Caki2 (cell line): ENCODE measurements around the gene FAM83B. TPM values are rescaled to one million over a fixed set of nuclear protein-coding genes. Genes with fewer than 3 reads are reported as not detected.

Source experiments
- DNase-seq: peaks from one replicate; pipeline ENCODE4 v3.0.0-alpha.2; 2015; ENCODE audit warnings: low read depth
- in situ Hi-C: cut with HindIII; loops from 2 replicates; pipeline ENCODE4 v1.10.0; 2016; ENCODE audit warnings: low sequenced_read_pairs, low pct_unique_long_range_greater_than_20kb, mixed read lengths
- total RNA-seq: library from RNA; depleted of rRNA; stranded (reverse); fragments of >200 nt; shearing (Covaris generic); gene quantifications from 2 replicates; pipeline ENCODE4 v1.2.3, GENCODE V29; 2014; ENCODE audit warnings: low replicate concordance

The FAM83B gene
- total RNA-seq, 1 experiment from 2014 or later: not detected

GRCh38 chr6:54886932-54887584 is 40.5 kb downstream of the FAM83B start:
- in situ Hi-C loops: no loop called here
- no peak for DNase-seq

GRCh38 chr6:54891536-54891935 is 45.0 kb downstream of the FAM83B start:
- in situ Hi-C loops: no loop called here
- no peak for DNase-seq

GRCh38 chr6:54892831-54893230 is 46.3 kb downstream of the FAM83B start:
- in situ Hi-C loops: no loop called here
- DNase-seq: peak; percentile 70

GRCh38 chr6:54893818-54894217 is 47.2 kb downstream of the FAM83B start:
- DNase-seq: no peak
- in situ Hi-C loops: no loop called here

GRCh38 chr6:54896302-54896701 is 49.7 kb downstream of the FAM83B start:
- in situ Hi-C loops: no loop called here
- DNase-seq: no peak

GRCh38 chr6:54897462-54898189 is 51.1 kb downstream of the FAM83B start:
- no peak for DNase-seq
- in situ Hi-C loops: no loop called here

- in situ Hi-C loops: no loop called here
Measured at GRCh38 chr6:54898767-54899166, 52.2 kb downstream of the FAM83B start.

GRCh38 chr6:54899442-54899841 is 52.9 kb downstream of the FAM83B start:
- no peak for DNase-seq
- in situ Hi-C loops: no loop called here

More at GRCh38 chr6:54898767-54899166, 52.2 kb downstream of the FAM83B start:
- DNase-seq: no peak

- DNase-seq: no peak
- in situ Hi-C loops: no loop called here
Measured at GRCh38 chr6:54899986-54900385, 53.4 kb downstream of the FAM83B start.

- no peak for DNase-seq
- in situ Hi-C loops: no loop called here
Measured at GRCh38 chr6:54900666-54901065, 54.1 kb downstream of the FAM83B start.

GRCh38 chr6:54903884-54904283 is 57.3 kb downstream of the FAM83B start:
- in situ Hi-C loops: no loop called here
- DNase-seq: no peak

- no peak for DNase-seq
- in situ Hi-C loops: no loop called here
Measured at GRCh38 chr6:54907355-54907754, 60.8 kb downstream of the FAM83B start.

GRCh38 chr6:54909184-54909583 is 62.6 kb downstream of the FAM83B start:
- DNase-seq: no peak
- in situ Hi-C loops: no loop called here

- in situ Hi-C loops: no loop called here
- DNase-seq: no peak
Measured at GRCh38 chr6:54910431-54910884, 63.9 kb downstream of the FAM83B start.

GRCh38 chr6:54910921-54911320 is 64.3 kb downstream of the FAM83B start:
- in situ Hi-C loops: no loop called here
- DNase-seq: no peak

- no peak for DNase-seq
- in situ Hi-C loops: no loop called here
Measured at GRCh38 chr6:54913211-54913610, 66.6 kb downstream of the FAM83B start.

GRCh38 chr6:54916858-54917257 is 70.3 kb downstream of the FAM83B start:
- DNase-seq: no peak
- in situ Hi-C loops: no loop called here

- in situ Hi-C loops: no loop called here
Measured at GRCh38 chr6:54920628-54921027, 74.1 kb downstream of the FAM83B start.

GRCh38 chr6:54921891-54922290 is 75.3 kb downstream of the FAM83B start:
- in situ Hi-C loops: no loop called here
- DNase-seq: no peak

More at GRCh38 chr6:54920628-54921027, 74.1 kb downstream of the FAM83B start:
- DNase-seq: no peak
